ENCODE measurements around the gene HMGCLL1.

Gene HMGCLL1

GRCh38 chr6:55578537-55579363 lies at the start of gene HMGCLL1:
TSS of gene HMGCLL1 (minus strand) at chr6:55579192. CDS start at chr6:55579055, 137 bp downstream.
- DNase-seq = no peak

- DNase-seq = no peak
These were observed 43.0 kb upstream of the HMGCLL1 start for GRCh38 chr6:55621993-55622392.

GRCh38 chr6:55621244-55621643 lies 42.3 kb upstream of the HMGCLL1 start:
- no peak for DNase-seq

GRCh38 chr6:55617272-55617671 lies 38.3 kb upstream of the HMGCLL1 start:
- no peak for DNase-seq

GRCh38 chr6:55604021-55604420 lies 25.0 kb upstream of the HMGCLL1 start:
- no peak for DNase-seq

GRCh38 chr6:55601120-55601519 lies 22.1 kb upstream of the HMGCLL1 start:
- no peak for DNase-seq

GRCh38 chr6:55594442-55594841 lies 15.4 kb upstream of the HMGCLL1 start:
- DNase-seq = no peak

- DNase-seq = no peak
These were observed 5.8 kb upstream of the HMGCLL1 start for GRCh38 chr6:55584654-55585354.

GRCh38 chr6:55576811-55577210 lies 2.2 kb downstream of the HMGCLL1 start:
- no peak for DNase-seq

GRCh38 chr6:55574556-55574955 lies 4.4 kb downstream of the HMGCLL1 start:
- DNase-seq = no peak

GRCh38 chr6:55569638-55570037 lies 9.4 kb downstream of the HMGCLL1 start:
- DNase-seq = no peak

- DNase-seq = no peak
These were observed 10.1 kb downstream of the HMGCLL1 start for GRCh38 chr6:55568808-55569439.

- DNase-seq = no peak
These were observed 11.4 kb downstream of the HMGCLL1 start for GRCh38 chr6:55567558-55567957.

GRCh38 chr6:55566036-55566710 lies 12.8 kb downstream of the HMGCLL1 start:
- DNase-seq = no peak

GRCh38 chr6:55562318-55562717 lies 16.7 kb downstream of the HMGCLL1 start:
- no peak for DNase-seq

GRCh38 chr6:55560290-55560885 lies 18.6 kb downstream of the HMGCLL1 start:
- DNase-seq = no peak

GRCh38 chr6:55557146-55557545 lies 21.8 kb downstream of the HMGCLL1 start:
- no peak for DNase-seq

- no peak for DNase-seq
These were observed 33.2 kb downstream of the HMGCLL1 start for GRCh38 chr6:55545791-55546190.

- no peak for DNase-seq
These were observed 35.2 kb downstream of the HMGCLL1 start for GRCh38 chr6:55543633-55544309.

GRCh38 chr6:55541024-55541423 lies 38.0 kb downstream of the HMGCLL1 start:
- no peak for DNase-seq

- no peak for DNase-seq
These were observed 42.5 kb downstream of the HMGCLL1 start for GRCh38 chr6:55536391-55536956.

- no peak for DNase-seq
These were observed 47.5 kb downstream of the HMGCLL1 start for GRCh38 chr6:55531496-55531895.
